Mucosa of gallbladder (tissue), 1 donor: Measurements from ENCODE around the gene SLCO2A1. TPM values are rescaled to one million over a fixed set of nuclear protein-coding genes. Genes with fewer than 3 reads are reported as not detected.

Experiments
- DNase-seq: peaks from one replicate; pipeline ENCODE4 v3.0.0-alpha.2; 2020; ENCODE audit warnings: low spot score
- total RNA-seq: library from RNA; stranded (reverse); gene quantifications from one replicate; pipeline ENCODE4 v1.2.1, GENCODE V29; 2021
- donor health status: DM: no; HTN: no; CAD: no.

SLCO2A1 gene
- total RNA-seq, 1 donor from 2014 or later: 48.1 TPM

DNA sequence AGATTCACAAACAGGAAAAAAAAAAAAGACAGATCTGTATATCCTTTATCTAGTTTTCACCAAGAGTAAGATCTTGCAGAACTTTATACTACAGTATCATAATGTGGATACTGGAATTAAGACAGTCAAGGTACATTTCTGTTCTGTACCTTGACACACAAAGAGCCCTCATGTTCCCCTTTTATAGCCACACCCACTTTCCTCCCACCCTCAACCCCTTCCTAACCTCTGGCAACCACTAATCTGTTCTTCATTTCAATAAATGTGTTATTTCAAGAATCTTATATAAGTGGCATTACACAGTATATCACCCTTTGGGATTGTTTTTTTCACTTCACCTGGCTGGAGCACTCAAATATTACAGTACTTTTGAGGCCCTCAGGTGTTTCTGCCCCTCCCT lies 130.4 kb downstream of the SLCO2A1 start:
- DNase-seq: no peak

- DNase-seq: no peak
These were observed 132.2 kb downstream of the SLCO2A1 start for GRCh38 chr3:133897547-133897946.

DNA sequence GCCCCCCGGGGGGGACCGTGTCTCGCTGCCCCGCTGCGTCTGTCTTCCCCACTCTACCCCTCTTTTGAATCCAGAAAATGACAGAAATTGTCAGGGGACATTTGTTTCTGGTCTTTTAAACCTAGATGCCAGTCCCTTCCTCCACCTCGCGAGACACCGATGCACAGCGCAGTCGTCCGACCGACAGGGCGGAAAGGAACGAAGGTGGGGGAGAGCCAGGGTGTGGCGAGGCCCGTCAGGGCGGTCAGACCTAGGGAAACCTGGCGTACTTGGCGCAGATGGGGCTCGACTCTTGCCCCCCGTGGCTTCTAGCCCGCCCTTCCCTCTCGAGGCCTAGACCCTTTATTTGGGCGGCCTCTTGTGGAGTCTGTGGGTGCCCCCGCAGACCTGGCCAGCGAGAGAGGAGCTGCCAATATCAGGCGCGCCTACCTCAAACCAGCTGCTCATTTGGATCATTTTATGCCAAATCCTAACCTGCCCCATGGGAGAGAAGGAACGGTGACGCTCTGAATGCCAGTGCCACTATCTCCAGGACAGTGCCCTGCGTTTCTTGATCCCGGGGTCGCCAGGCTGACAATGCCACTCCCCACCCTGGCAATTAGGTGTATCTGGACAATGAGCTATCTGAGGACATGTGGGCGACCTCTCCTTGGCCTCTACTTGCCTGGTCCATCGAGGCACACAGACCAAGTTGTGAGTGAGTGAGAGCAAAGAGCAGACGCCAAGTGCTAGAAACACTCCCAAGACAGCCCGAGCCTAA lies 133.5 kb downstream of the SLCO2A1 start:
- no peak for DNase-seq

GRCh38 chr3:133895208-133896001 lies 134.3 kb downstream of the SLCO2A1 start, which contains the start of gene RAB6B:
Gene RAB6B, minus strand, starts transcription at chr3:133895882. Its CDS starts 416 bp downstream, at chr3:133895466.
- DNase-seq: no peak

DNA sequence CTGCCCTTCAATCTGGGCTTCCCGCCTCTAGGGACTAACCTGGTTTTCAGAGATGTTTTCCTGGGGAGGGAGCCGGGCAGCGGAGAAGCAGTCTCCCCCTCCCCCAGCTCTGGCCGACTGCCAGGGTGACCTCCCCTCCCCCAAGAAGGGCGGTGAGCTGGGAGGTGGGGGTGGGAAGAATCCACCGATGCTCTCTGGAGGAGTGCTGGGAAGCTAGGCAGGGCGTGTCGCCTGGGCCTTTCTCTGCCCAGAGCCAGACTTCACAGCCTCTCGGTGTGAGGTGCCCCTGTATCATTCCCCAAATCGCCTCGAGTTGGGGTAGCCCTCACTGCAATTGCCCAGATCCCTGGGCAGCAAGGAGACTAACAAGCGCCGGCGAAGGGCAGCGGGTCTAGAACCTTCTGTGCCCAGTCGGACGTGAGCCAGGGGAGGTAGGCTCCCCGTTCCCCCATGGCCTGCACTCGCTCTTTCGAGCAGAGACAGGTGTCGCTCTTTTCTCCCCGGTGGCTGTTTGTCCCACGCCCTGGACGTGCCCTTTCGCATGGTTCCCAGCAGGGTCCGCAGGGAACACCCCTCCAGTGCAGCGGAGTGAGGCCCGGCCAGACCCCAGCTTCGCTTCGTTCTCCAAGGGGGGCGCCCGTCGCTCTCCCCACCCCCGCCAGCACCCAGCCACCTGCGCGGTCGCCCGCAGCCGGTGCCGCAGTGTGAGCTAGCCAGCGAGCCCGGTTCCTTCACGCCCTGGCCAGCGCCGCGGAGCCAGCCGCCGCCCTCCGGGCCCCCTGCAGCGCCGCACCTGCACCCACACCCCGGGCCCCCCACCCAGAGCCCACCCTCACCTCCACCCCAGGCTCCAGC lies 135.1 kb downstream of the SLCO2A1 start:
- DNase-seq: no peak

- DNase-seq: no peak
These were observed 135.9 kb downstream of the SLCO2A1 start for GRCh38 chr3:133893683-133894352.

GRCh38 chr3:133892541-133893231 lies 137.0 kb downstream of the SLCO2A1 start:
- DNase-seq: no peak

GRCh38 chr3:133891662-133892378 lies 137.9 kb downstream of the SLCO2A1 start:
- no peak for DNase-seq

DNA sequence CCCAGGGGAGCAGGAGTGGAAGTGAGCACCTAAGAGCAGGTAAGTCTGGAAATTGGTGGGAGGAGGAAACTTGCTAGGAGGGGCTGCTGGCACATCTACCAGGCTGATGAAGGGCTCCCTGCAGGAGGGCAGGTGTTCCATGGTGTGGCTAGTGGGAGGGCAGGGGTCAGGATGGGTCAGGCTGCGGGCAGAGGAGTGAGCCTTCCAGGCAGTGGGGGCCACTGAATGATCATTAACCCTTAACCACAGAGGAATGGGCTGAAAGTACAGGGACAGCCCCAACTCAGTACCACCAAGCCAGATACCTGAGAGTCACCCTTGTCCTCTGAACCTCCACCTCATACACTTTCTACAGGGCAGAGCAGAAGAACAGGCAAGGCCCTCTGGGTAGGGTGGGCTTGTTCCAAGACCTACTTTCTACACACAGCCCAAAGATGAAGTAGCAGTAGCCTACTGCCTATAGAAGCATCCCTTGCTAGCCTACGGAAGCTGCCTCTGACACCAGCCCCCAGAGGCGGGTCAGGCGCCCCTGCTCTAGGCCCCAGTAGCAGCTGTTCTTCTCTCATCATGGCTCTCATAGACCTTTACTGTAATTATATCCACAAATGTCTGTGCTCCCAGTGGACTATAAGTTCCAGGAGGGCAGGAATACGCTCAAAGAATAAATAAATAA lies 138.6 kb downstream of the SLCO2A1 start:
- no peak for DNase-seq

DNA sequence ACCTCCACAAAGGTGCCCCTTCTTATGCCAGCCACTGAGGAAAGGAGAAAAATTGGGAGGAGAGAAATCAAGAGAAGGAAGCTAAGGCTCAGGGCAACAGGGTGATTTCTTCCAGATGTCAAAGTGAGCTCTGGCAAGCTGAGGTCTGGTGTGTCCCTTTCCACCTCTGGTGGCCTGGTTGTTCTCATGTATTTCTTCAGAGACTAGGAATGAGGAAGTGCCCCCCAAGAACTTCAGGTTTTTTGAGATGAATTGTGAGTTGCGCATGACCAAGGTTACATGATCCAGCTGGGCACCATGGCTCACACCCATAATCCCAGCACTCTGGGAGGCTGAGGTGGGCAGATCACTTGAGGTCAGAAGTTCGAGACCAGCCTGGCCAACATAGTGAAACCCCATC lies 139.7 kb downstream of the SLCO2A1 start:
- DNase-seq: no peak

GRCh38 chr3:133888726-133889340 lies 140.9 kb downstream of the SLCO2A1 start:
- DNase-seq: no peak

DNA sequence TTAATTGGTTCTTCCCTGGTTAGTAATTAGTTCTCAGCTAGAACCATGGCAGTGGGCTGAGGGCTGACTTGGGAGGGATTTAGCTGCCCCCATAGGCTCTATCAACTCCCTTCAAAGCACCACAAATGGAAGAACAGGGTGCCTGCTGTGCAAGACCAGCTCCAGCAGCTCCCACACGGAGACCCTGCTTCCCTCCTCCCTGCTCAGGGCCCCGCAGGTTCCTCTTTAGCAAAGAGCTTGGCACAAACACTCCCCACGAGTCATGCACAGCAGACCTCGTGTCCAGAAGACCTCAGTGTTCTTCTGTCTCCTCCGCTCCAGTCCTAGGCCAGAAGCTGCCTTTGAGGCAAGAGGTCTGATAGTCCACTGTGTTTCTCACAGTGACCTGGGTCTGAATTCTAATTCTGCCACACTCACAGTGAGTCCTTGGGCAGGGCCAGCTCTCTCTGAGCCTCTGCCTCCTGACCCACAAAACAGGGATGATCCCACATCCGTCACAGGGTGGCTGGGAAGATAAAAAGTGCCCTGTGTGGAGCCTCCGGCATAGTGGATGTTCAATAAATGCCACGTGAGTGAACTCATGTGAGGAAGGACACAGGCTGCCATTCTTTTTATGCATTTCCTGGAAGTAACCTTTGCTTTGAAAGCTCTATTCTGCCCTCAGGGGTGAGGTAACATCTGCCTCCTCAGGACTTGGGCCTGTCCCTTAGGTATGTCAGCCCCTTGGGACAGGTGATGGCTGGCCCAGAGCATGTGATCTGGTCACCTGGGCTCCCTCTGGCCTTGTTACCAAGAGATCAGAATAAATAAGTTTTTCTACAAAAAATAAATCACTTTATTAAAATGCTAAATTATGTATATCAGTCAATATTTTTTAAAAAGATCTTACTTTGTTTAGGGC lies 141.7 kb downstream of the SLCO2A1 start:
- DNase-seq: no peak

- DNase-seq: no peak
These were observed 142.5 kb downstream of the SLCO2A1 start for GRCh38 chr3:133887074-133887802.

- DNase-seq: no peak
These were observed 143.5 kb downstream of the SLCO2A1 start for GRCh38 chr3:133886031-133886722.

DNA sequence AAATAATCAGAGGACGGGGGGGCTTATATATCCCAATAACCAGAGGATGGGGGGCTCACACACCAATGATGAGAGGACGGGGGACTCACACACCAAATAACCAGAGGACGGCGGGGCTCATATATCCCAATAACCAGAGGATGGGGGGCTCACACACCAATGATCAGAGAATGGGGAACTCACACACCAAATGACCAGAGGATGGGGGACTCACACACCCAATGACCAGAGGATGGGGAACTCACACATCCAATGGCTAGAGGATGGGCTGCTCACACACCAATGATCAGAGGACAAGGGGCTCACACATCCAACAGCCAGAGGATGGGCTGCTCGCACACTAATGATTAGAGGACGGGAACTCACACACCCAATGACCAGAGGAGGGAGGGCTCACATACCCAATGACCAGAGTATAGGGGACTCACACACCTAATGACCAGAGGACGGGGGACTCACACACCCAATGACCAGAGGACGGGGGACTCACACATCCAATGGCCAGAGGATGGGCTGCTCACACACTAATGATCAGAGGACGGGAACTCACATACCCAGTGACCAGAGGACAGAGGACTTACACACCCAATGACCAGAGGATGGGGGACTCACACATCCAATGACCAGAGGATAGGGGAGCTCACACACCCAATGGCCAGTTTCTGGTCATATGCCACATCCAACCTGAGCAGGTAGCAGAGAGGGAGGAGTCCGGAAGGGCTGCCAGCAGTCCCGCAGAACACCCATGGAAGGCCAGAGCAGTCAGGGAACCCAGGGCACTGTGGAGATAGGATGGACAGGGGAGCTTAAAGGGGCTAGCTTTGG lies 144.6 kb downstream of the SLCO2A1 start:
- no peak for DNase-seq
